Fibroblast of lung (primary cell): ENCODE measurements around the gene KIZ. TPM values are rescaled to one million over a fixed set of nuclear protein-coding genes. Genes with fewer than 3 reads are reported as not detected.

ENCODE experiments used
- DNase-seq, 2 donors: peaks; one replicate each; pipeline versions ENCODE4 v3.0.0 to v3.0.0-alpha.2; 2010; ENCODE audit warnings: low read depth in 2 of 2
- H2AFZ ChIP-seq: 2 replicates; pipeline ENCODE4 v1.5.1; 2012; ENCODE audit warnings: low read length, control low read depth, inconsistent platforms
- H3K27ac ChIP-seq: 2 replicates; pipeline ENCODE4 v1.5.1; 2011; ENCODE audit warnings: low read length, control low read depth; ENCODE audit not compliant: insufficient read depth
- H3K27me3 ChIP-seq: 2 replicates; pipeline ENCODE4 v1.5.1; 2011; ENCODE audit warnings: mild to moderate bottlenecking, low read length; ENCODE audit not compliant: control insufficient read depth, insufficient read depth
- H3K36me3 ChIP-seq: 2 replicates; pipeline ENCODE4 v1.5.1; 2011; ENCODE audit warnings: low read length; ENCODE audit not compliant: control insufficient read depth, insufficient read depth
- H3K4me1 ChIP-seq: 2 replicates; pipeline ENCODE4 v1.5.1; 2011; ENCODE audit warnings: low read length; ENCODE audit not compliant: control insufficient read depth, insufficient read depth; ENCODE audit errors: extremely low read depth
- H3K4me2 ChIP-seq: 2 replicates; pipeline ENCODE4 v1.5.1; 2011; ENCODE audit warnings: low read length, control low read depth; ENCODE audit not compliant: insufficient read depth; ENCODE audit errors: extremely low read depth
- H3K4me3 ChIP-seq, 4 experiments: fragments of 200-600 bp in 1 of 4; sonication (generic) in 1 of 4; replicated peaks in 1 of 4; 2 replicates each; pipeline ENCODE4 v1.5.1; 2011 to 2016; ENCODE audit warnings: low read length in 4 of 4, low read depth in 3 of 4, mild to moderate bottlenecking in 3 of 4, control low read depth in 2 of 4, inconsistent platforms in 1 of 4, mixed read lengths in 1 of 4; ENCODE audit not compliant: insufficient read depth in 1 of 4; ENCODE audit errors: control extremely low read depth in 1 of 4
- H3K79me2 ChIP-seq: 2 replicates; pipeline ENCODE4 v1.5.1; 2012; ENCODE audit warnings: mild to moderate bottlenecking, low read length, inconsistent platforms; ENCODE audit not compliant: control insufficient read depth, insufficient read depth
- H3K9ac ChIP-seq: 2 replicates; pipeline ENCODE4 v1.5.1; 2011; ENCODE audit warnings: mild to moderate bottlenecking, low read length, control low read depth; ENCODE audit not compliant: insufficient read depth
- H3K9me3 ChIP-seq: 2 replicates; pipeline ENCODE4 v1.5.1; 2012; ENCODE audit warnings: low read depth, low read length; ENCODE audit not compliant: control insufficient read depth, insufficient read depth
- H4K20me1 ChIP-seq: 2 replicates; pipeline ENCODE4 v1.5.1; 2011; ENCODE audit warnings: low read length; ENCODE audit not compliant: control insufficient read depth, insufficient read depth; ENCODE audit errors: extremely low read depth
- CTCF ChIP-seq, 2 donors: IDR thresholded peaks in 1 of 2; conservative IDR thresholded peaks in 1 of 2; 1 replicate in 1 of 2; 2 replicates in 1 of 2; pipeline ENCODE4 v1.5.1; 2011 to 2012; ENCODE audit warnings: low read length in 2 of 2, control low read depth in 1 of 2, inconsistent platforms in 1 of 2, low read depth in 1 of 2, mild to moderate bottlenecking in 1 of 2
- EZH2 ChIP-seq: IDR thresholded peaks from 2 replicates; pipeline ENCODE4 v1.5.1; 2012; ENCODE audit warnings: low read length, control low read depth, mild to moderate bottlenecking; ENCODE audit errors: missing control alignments
- polyA plus RNA-seq, 2 donors: library from polyadenylated mRNA; depleted of rRNA in 1 of 2; stranded (reverse) in 1 of 2; unstranded in 1 of 2; fragments of >200 nt; gene quantifications; 2 replicates each; pipeline ENCODE4 v1.2.1, GENCODE V29; 2011 to 2012; ENCODE audit warnings: missing spikeins in 1 of 2
- total RNA-seq: library from RNA; depleted of rRNA; stranded (reverse); fragments of >200 nt; gene quantifications from 2 replicates; pipeline ENCODE4 v1.2.1, GENCODE V29; 2014

The KIZ gene
- total and polyA plus RNA-seq, 2 donors (not counting 1 experiment from before 2014, with no cell fraction given), result 11.5 to 23.5 TPM

GRCh38 chr20:21214431-21214830, 88.5 kb downstream of the KIZ start:
- Histone ChIP-seq H3K4me3 (no peak overlapping the region), H3K36me3 (no peaks in the 10 kb centered on the region), H3K4me1 (no peaks in the 10 kb centered on the region), H3K4me2 (no peak overlapping the region), H3K9ac (no peak overlapping the region), H3K27me3 (no peaks in the 10 kb centered on the region), H2AFZ (no peak overlapping the region), H3K27ac (no peak overlapping the region), H4K20me1 (no peaks in the 10 kb centered on the region), H3K9me3 (no peaks in the 10 kb centered on the region), H3K79me2 (no peaks in the 10 kb centered on the region)
- DNase-seq, result peak in 1 of 2 donors; percentile 27
- TF ChIP-seq EZH2 (no peak), CTCF (conservative IDR thresholded peaks at IDR 0.05 in 1 of 2, IDR thresholded peaks at IDR 0.05 in 1 of 2; ENCODE audit: low read depth in 1 of 2, low read length in 2 of 2) (no peak)

- TF ChIP-seq CTCF (conservative IDR thresholded peaks at IDR 0.05 in 1 of 2, IDR thresholded peaks at IDR 0.05 in 1 of 2; ENCODE audit: low read depth in 1 of 2, low read length in 2 of 2) (no peak), EZH2 (no peak)
- Histone ChIP-seq H3K4me2 (no peak overlapping the region), H3K4me3 (no peak overlapping the region), H3K27ac (no peak overlapping the region), H3K79me2 (no peaks in the 10 kb centered on the region), H3K9me3 (no peaks in the 10 kb centered on the region), H2AFZ (no peak overlapping the region), H4K20me1 (no peaks in the 10 kb centered on the region), H3K4me1 (no peaks in the 10 kb centered on the region), H3K9ac (no peak overlapping the region), H3K27me3 (no peaks in the 10 kb centered on the region), H3K36me3 (no peaks in the 10 kb centered on the region)
- no peak for DNase-seq
Observed at GRCh38 chr20:21219686-21220085, 93.8 kb downstream of the KIZ start.

GRCh38 chr20:21224217-21224616, 98.3 kb downstream of the KIZ start:
- H3K4me1 ChIP-seq, result no peaks in the 10 kb centered on the region
- no peak overlapping the region for H2AFZ ChIP-seq
- TF ChIP-seq CTCF (conservative IDR thresholded peaks at IDR 0.05 in 1 of 2, IDR thresholded peaks at IDR 0.05 in 1 of 2; ENCODE audit: low read depth in 1 of 2, low read length in 2 of 2), result no peak
- no peak for TF ChIP-seq EZH2
- H3K4me2 ChIP-seq, result no peak overlapping the region
- no peak for DNase-seq
- no peaks in the 10 kb centered on the region for H3K9me3 ChIP-seq
- no peaks in the 10 kb centered on the region for H4K20me1 ChIP-seq
- H3K4me3 ChIP-seq, result no peak overlapping the region
- H3K79me2 ChIP-seq, result no peaks in the 10 kb centered on the region
- no peak overlapping the region for H3K9ac ChIP-seq
- H3K27me3 ChIP-seq, result no peaks in the 10 kb centered on the region
- H3K27ac ChIP-seq, result no peak overlapping the region
- no peaks in the 10 kb centered on the region for H3K36me3 ChIP-seq
